HG03575 (cell line): ENCODE measurements around the gene CREBRF.
"Not testable (repeated sequence)": the region's sequence is repeated elsewhere in the genome, so short reads cannot be mapped to it uniquely, and the experiment has no call there.

Experiments used
- ATAC-seq: cut with Tn5 transposase; IDR thresholded peaks from one replicate; pipeline ENCODE4 v1.9.1; 2021; ENCODE audit not compliant: unreplicated experiment, insufficient number of reproducible peaks, low FRiP score; ENCODE audit errors: extremely low read depth

The CREBRF gene

GRCh38 chr5:173075137-173075843, 19.1 kb downstream of the CREBRF start:
- ATAC-seq: no peak

DNA sequence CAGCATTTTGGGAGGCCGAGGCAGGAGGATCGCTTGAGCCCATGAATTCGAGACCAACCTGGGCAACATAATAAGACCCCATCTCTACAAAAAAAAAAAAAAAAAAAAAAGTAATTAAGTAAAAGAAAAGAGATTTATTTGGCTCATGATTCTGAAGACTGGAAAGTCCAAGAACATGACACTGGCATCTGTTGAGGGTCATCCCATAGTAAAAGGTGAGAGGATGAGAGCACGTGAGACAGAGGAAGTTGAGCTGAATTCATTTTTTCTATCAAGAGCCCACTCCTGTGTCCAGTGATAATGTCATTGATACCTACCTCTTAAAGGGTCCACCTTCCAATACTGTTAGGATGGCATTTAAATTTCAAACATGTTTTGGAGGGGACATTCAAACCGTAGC, 19.8 kb downstream of the CREBRF start:
- no peak for ATAC-seq

- ATAC-seq: not testable (repeated sequence)
Measured at GRCh38 chr5:173076471-173076870, 20.3 kb downstream of the CREBRF start.

DNA sequence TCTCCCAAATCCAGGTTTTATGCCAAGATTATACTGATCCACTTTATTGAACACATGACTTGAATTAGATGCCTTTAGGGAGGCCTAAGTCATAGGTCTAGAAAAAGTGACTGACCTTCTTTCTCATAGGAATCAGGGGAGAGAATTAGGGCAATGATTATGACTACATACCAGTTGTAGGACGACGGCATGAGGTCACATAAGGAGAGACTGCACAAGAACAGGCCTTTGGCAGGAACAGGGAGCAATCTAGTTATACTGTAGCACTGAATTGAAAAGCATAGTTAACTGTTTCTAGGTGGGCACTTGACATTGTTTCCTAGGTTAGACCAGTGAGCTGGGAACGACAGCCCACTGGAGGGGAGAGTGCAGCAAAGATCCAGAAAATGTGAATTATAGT, 22.7 kb downstream of the CREBRF start:
- ATAC-seq: no peak

GRCh38 chr5:173089581-173089980, 33.4 kb downstream of the CREBRF start:
- ATAC-seq: no peak

GRCh38 chr5:173090639-173091038, 34.5 kb downstream of the CREBRF start:
- ATAC-seq: no peak

- no peak for ATAC-seq
Measured at GRCh38 chr5:173091981-173092380, 35.8 kb downstream of the CREBRF start.

DNA sequence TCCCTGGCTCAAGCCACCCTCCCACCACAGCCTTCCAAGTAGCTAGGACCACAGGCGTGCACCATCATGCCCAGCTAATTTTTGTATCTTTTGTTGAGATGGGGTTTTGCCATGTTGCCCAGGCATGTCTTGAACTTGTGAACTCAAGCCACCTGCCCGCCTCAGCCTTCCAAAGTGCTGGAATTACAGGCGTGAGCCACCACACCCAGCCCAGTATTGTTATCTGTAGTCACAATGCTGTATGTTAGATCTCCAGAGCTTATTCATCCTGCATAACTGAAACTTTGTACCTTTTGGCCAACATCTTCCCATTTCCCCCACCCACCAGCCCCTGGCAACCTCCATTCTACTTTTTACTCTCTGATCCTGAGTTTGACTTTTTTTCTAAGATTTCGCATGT, 37.5 kb downstream of the CREBRF start:
- no peak for ATAC-seq

GRCh38 chr5:173094012-173094661, 38.0 kb downstream of the CREBRF start:
- no peak for ATAC-seq

DNA sequence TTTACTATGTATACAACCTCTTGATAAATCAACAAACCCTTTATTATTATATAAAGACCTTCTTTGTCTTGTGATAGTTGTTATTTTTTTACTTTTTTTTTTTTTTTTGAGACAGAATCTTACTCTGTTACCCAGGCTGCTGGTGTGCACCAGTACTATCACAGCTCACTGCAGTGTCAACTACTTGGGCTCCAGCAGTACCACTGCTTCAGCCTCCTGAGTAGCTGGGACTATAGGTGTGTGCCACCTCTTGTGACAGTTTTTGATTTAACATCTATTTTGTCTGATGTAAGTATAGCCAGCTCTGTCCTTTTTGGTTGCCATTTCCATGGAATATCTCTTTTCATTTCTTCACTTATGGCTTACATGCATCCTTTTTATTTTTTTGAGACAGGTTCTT, 42.6 kb downstream of the CREBRF start:
- ATAC-seq: no peak

- no peak for ATAC-seq
Measured at GRCh38 chr5:173099461-173099860, 43.3 kb downstream of the CREBRF start.

- no peak for ATAC-seq
Measured at GRCh38 chr5:173101245-173101644, 45.1 kb downstream of the CREBRF start.

DNA sequence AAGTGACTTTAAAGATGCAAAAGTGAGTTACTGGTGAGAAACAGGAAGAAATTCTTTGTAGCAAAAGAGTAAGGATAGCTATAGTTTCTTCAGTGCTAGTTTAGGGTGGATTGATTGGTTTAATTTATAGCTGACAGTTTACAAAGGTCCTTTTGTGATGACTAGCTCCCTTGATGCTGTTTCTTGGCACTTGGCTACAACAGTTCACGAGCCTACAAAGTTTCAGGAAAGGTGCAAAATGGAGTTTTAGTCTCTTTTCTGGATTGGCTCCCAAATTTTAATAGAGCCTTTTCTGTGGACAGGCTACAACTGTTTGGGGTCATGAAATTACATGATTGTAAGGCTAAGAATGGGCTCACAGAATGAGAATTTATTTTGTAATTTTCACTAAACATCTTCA, 47.3 kb downstream of the CREBRF start:
- ATAC-seq: no peak

DNA sequence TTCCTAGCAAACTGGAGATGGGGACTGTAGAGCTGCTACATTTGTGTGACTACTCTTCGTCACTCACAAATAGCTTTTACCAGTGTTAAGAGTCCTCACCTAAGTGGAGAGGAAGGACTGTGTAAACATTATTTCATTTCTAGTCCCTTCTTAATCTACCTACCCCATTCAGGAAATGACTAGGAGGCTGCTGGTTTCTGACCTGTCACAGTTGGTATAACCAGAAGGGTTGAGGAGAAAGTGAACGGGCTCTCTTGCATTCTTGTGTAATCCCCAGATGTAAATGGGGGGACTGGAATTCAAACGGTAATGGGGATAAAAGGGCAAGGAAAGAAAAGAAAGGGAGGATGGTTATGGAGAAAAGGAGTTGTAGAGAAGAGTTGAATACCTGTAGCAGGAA, 52.8 kb downstream of the CREBRF start:
- no peak for ATAC-seq

DNA sequence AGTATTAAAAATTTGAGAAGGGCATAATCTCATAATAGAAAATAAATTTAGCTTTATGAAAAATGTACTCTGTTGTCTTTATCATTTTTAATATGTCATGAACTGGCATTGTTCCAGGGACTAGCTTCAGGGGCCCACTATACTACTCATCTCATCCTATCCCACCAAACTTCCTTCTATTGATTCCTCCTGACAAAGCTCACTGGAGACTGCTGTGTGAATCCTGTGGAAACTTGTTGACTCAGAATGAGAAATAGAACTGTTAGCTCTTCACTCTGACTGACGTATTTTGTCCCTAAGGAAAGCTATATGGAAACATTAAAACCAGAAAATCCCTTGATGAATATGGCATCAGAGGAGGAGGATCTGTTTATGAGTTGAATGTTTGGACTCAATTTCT, 58.4 kb downstream of the CREBRF start:
- ATAC-seq: no peak

DNA sequence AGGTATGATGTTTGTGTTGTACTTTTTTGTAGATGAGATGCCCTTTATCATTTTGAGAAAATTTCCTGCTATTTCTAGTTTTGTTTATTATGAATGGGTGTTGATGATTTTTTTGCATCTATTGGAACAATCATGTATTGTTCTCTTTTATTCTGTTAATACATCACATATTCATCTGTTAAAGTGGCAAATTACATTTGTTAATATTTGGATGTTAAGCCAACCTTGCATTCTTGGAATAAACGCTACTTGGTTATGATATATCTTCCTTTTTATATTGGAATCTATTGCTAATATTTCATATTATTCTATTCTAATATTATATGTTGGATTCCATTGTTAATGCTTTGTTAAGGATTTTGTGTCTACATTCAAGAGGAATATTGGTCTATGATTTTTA, 63.6 kb downstream of the CREBRF start:
- ATAC-seq: no peak

GRCh38 chr5:173123416-173123815, 67.3 kb downstream of the CREBRF start:
- ATAC-seq: no peak

DNA sequence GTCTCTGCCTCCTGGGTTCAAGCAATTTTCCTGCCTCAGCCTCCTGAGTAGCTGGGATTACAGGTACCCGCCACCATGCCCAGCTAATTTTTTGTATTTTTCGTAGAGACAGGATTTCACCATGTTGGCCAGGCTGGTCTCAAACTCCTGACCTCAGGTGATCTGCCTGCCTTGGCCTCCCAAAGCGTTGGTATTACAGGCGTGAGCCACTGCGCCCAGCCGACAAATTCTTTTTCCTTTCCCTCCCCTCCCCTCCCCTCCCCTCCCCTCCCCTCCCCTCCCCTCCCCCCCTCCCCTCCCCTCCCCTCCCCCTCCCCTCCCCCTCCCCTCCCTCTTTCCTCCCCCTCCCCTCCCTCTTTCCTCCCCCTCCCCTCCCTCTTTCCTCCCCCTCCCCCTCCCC, 76.0 kb downstream of the CREBRF start:
- ATAC-seq: not testable (repeated sequence)

- ATAC-seq: no peak
Measured at GRCh38 chr5:173138707-173139106, 82.6 kb downstream of the CREBRF start.

DNA sequence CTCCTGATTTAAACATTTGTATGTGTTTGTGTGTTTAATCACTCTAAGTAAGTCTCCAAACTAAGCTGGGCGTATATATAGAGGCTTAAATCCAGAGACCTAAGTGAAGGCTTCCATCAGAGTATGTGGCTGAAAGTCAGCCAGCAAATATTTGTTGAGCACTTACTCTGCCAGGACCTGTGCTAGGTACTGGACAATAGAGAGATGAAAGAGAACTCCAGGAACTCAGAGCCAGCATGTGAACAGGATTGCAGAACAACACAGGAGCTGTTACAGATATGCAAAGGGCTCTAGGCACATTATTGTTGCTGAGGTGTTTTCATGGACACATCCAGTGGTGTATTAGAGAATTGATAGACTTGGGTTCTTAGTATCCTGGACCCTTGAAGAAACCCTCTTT, 83.5 kb downstream of the CREBRF start:
- no peak for ATAC-seq

DNA sequence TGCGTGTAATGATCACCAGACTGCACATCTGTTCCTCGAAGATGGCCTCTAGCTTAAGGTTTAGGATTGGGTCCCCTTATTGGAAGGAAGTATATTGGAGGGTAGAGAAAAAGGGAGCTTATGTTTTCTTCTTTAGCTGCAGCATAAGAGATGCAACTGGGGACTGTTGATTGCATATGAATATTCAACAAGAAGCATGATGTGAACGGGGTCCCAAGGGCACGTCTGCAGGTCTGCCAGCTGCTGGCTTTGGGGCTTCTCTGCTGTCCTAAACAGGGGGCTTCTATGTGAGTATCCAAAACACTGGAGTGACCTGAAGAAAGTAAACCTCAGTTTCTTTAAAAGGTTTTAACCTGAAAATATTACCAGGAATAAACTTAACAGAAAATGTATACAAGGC, 84.6 kb downstream of the CREBRF start:
- ATAC-seq: no peak
